Heart left ventricle (tissue), 13 donors: ENCODE measurements around the gene BMERB1.

Experiments
- CTCF ChIP-seq, 12 donors: fragments of 200-600 bp; sonication (generic) in 4 of 12; IDR thresholded peaks; one replicate each; pipeline versions ENCODE4 v1.5.0 to v1.8.0; 2018 to 2022; ENCODE audit warnings: antibody characterized with exemption in 12 of 12, mild to moderate bottlenecking in 5 of 12
- POLR2A ChIP-seq, 2 donors: fragments of 450-650 bp; IDR thresholded peaks; one replicate each; pipeline ENCODE4 v1.6.1; 2017; ENCODE audit warnings: antibody characterized with exemption in 2 of 2, mild to moderate bottlenecking in 2 of 2, moderate library complexity in 2 of 2
- donor health status: ischemic (EF 13 %, LVEDD 7.1; RV severe dilation, severe dysfunction).
- donor health status: DM: no; HTN: yes; CAD: no.
- donor health status: DM: no; HTN: no; CAD: no.
- donor health status: ischemic (EF 25% LVEDD 6.9; RV normal size, moderate dysfunction).
- donor health status: ischemic (EF 25% LVEDD 5.7; RV mildly dilated, moderate dysfunction).
- donor health status: ischemic (EF 35%, LVEDD 5.7; RV mildly dilated, moderate dysfunction).
- donor health status: nonischemic (EF 11% LVEDD 7.7; RV severe dilation, severe dysfunction).
- donor health status: DM: yes; HTN: yes; CAD: no.
- donor health status: PGD.
- donor health status: ischemic (EF 29% LVEDD 5.4; RV normal size, mild dysfunction).
- donor health status: nonischemic (EF 23%, LVEDD 6.1; RV moderate dilation, normal function).

- TF ChIP-seq POLR2A (IDR thresholded peaks at IDR 0.05), result no peak
- TF ChIP-seq CTCF (IDR thresholded peaks at IDR 0.05), result no peak
Observed at GRCh38 chr16:15457958-15458357, 23.6 kb downstream of the BMERB1 start.
